ENCODE measurements around the gene PIGQ.

The PIGQ gene

DNA sequence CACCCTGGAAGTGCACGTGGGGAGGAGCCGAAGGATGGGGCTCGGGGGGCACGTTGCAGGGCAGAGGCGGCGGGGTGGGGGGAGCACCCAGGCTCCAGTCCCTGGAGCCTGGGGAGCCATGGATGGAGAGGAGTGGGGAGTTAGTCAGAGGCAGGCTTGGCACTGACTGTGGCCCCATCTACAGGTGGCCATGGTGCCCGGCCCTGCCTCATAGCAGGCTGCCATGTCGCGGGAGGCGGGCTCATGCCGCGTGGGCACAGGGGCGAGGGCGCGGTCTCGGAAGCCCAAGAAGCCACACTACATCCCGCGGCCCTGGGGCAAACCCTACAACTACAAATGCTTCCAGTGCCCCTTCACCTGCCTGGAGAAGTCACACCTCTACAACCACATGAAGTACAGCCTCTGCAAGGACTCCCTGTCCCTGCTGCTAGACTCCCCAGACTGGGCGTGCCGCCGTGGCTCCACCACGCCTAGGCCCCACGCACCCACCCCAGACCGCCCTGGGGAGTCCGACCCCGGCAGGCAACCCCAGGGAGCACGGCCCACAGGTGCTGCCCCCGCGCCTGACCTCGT lies 6.6 kb upstream of the PIGQ start:
- no peak for DNase-seq (ENCODE audit: insufficient read length, low spot score)
- FAIRE-seq: no peak
- TF ChIP-seq CTCF (IDR thresholded peaks at IDR 0.05; ENCODE audit: insufficient read depth, missing control alignments): no peak

GRCh38 chr16:564690-565418 lies 4.9 kb upstream of the PIGQ start:
- FAIRE-seq (no peak), DNase-seq (ENCODE audit: insufficient read length, low spot score) (no peak)
- no peak for TF ChIP-seq CTCF (IDR thresholded peaks at IDR 0.05; ENCODE audit: insufficient read depth, missing control alignments)

DNA sequence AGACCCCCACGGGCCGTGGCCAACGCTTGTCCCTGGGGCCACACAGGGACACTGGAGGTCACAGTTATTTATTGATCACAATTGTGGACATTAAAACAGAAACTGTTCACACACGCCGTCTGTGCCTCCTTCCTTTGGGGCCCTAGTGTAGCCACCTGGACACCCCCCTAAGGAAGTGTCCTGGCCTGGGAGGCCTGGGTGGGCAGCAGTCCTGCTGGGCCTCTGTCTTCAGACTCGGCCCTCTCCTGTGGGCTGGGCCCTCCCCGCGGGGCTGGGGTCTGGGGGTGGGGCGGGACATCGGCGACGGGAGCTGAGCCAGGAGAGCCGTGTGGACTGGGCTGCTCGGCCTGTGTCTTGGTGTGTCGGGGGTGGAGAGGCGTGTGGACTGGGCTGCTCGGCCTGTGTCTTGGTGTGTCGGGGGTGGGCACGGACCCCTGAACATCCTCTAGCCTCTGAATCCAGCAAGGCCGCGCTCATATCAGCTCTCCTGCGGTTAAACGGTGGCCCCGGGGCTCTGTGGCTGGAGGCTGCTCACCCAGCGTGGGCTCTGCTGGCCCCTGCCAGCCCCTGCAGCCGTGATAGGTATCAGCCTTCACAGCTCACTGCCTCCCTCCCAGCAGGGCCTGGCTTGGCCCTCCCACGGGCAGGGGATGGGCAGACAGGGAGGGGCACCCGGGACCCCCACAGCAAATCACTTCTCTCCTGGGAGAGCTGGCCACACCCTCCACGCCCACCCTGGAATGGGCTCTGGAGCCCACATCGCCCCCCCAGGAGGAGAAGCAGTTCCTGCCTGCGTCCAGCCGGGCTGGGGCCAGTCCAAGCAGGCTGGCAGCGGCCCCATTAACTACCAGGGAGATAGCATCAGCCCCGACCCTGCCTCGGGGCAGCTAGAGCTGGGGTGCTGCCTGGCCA lies 4.1 kb upstream of the PIGQ start:
- no peak for FAIRE-seq
- TF ChIP-seq CTCF (IDR thresholded peaks at IDR 0.05; ENCODE audit: insufficient read depth, missing control alignments): no peak

GRCh38 chr16:566475-567372 lies 3.0 kb upstream of the PIGQ start, which contains the start of gene NHLRC4:
Gene NHLRC4 (plus strand): TSS chr16:567005. CDS start chr16:568048, 1,043 bp downstream.
- DNase-seq (ENCODE audit: insufficient read length, low spot score) (no peak), FAIRE-seq (no peak)
- TF ChIP-seq CTCF (IDR thresholded peaks at IDR 0.05; ENCODE audit: insufficient read depth, missing control alignments): no peak

More for the DNA sequence above, 4.1 kb upstream of the PIGQ start:
- no peak for DNase-seq (ENCODE audit: insufficient read length, low spot score)

DNA sequence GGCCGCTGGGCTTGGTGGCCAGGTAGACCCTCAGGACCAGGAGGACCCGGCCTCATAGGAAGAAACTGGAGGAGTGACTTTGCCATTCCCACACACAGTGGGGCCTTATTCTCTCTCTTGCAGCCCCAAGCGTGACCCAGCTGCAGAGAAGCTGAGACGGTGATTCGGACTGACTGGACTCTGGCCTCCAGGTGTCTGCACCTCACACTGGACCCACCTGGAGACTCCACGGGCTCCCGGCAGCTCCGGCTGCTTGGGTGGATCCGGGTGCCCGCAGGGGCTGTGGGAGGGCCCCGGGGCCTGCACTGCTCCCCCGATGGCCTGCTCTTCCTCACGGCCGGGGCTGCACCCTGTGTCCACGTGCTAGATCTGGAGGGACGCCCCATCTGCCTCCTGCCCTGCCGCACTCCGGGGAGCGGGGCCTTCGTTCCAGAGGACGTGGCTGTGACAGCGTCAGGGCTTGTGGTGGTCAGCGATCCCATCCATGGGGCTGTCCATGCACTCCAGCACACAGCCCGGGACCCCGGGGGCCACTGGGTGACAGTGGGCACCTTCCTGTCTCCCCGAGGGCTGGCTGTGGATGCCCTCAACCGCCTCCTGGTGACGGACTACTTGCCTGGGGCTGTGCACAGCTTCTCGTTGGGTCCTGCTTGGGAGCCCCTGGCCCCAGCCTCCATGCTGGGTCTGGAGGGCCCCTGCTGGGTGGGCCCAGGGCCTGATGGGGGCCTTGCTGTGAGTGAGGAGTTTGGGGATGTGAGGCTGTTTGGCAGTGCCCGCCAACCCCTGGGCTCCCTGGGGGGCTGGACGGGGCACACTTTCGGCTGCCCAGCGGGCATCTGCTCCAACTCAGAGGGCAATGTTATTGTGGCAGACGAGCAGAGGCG lies 2.2 kb upstream of the PIGQ start:
- TF ChIP-seq CTCF (IDR thresholded peaks at IDR 0.05; ENCODE audit: insufficient read depth, missing control alignments): no peak
- no peak for DNase-seq (ENCODE audit: insufficient read length, low spot score)
- FAIRE-seq: no peak

All from D721Med (cell line).